AG09319 (cell line): Measurements from ENCODE around the gene IQSEC3.

Experiments used
- DNase-seq: peaks from one replicate; pipeline ENCODE4 v3.0.0-alpha.2; 2010; ENCODE audit warnings: low read depth; ENCODE audit errors: extremely low read depth
- TF ChIP-seq, protein P1 (sequence below): IDR thresholded peaks from 2 replicates; pipeline ENCODE4 v1.5.1; 2011; ENCODE audit warnings: low read depth, mild to moderate bottlenecking, inconsistent platforms, low read length, moderate library complexity

Gene IQSEC3

DNA sequence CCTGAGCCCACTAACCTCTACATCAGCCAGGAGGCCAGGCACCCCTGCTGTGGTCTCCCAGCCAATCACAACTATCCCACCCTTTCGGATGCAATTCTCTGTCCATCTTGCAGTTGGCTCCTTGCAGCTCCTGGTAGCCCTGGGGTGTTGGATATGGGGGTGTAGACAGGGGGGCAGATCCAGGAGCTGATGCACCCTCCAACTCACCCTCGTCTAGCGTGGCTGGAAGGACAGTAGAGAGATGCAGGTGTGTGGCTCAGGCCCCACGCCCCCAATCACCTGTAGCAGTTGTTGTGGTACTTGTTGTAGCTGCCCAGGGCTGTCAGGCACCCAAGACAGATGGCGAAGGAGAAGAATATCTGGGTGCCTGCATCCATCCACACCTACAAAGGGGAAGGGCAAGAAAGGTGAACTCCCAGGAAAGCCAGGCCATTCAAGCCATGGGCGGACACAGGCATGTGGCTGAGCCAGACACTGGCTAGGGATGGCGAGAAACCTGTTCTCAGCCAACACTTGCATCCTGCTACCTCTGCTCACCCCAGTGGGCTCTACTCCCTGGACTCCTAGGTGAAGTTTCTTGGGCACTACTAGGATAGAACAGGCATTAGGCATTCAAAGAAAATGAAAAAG, 160.8 kb downstream of the IQSEC3 start:
- TF ChIP-seq, protein P1, sequence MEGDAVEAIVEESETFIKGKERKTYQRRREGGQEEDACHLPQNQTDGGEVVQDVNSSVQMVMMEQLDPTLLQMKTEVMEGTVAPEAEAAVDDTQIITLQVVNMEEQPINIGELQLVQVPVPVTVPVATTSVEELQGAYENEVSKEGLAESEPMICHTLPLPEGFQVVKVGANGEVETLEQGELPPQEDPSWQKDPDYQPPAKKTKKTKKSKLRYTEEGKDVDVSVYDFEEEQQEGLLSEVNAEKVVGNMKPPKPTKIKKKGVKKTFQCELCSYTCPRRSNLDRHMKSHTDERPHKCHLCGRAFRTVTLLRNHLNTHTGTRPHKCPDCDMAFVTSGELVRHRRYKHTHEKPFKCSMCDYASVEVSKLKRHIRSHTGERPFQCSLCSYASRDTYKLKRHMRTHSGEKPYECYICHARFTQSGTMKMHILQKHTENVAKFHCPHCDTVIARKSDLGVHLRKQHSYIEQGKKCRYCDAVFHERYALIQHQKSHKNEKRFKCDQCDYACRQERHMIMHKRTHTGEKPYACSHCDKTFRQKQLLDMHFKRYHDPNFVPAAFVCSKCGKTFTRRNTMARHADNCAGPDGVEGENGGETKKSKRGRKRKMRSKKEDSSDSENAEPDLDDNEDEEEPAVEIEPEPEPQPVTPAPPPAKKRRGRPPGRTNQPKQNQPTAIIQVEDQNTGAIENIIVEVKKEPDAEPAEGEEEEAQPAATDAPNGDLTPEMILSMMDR: no peak
- no peak for DNase-seq
